Subcutaneous adipose tissue (tissue), 4 donors: ENCODE data around the gene SOHLH1. TPM values are rescaled to one million over a fixed set of nuclear protein-coding genes. Genes with fewer than 3 reads are reported as not detected.

Experiments used
- total RNA-seq, 4 donors: library from RNA; depleted of rRNA; stranded (reverse); fragments of >200 nt; gene quantifications; one replicate each; pipeline ENCODE4 v1.1.0, GENCODE V29; 2016
- TF ChIP-seq, protein P1 (sequence below): fragments of 450-650 bp; IDR thresholded peaks from one replicate; pipeline ENCODE4 v1.5.1; 2016; ENCODE audit warnings: low read depth, mild to moderate bottlenecking, control low read depth, antibody characterized with exemption, moderate library complexity

SOHLH1 gene
- total RNA-seq, 4 donors from 2014 or later = not detected

GRCh38 chr9:135649508-135649907, 49.8 kb downstream of the SOHLH1 start:
- TF ChIP-seq, protein P1, sequence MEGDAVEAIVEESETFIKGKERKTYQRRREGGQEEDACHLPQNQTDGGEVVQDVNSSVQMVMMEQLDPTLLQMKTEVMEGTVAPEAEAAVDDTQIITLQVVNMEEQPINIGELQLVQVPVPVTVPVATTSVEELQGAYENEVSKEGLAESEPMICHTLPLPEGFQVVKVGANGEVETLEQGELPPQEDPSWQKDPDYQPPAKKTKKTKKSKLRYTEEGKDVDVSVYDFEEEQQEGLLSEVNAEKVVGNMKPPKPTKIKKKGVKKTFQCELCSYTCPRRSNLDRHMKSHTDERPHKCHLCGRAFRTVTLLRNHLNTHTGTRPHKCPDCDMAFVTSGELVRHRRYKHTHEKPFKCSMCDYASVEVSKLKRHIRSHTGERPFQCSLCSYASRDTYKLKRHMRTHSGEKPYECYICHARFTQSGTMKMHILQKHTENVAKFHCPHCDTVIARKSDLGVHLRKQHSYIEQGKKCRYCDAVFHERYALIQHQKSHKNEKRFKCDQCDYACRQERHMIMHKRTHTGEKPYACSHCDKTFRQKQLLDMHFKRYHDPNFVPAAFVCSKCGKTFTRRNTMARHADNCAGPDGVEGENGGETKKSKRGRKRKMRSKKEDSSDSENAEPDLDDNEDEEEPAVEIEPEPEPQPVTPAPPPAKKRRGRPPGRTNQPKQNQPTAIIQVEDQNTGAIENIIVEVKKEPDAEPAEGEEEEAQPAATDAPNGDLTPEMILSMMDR = no peak

DNA sequence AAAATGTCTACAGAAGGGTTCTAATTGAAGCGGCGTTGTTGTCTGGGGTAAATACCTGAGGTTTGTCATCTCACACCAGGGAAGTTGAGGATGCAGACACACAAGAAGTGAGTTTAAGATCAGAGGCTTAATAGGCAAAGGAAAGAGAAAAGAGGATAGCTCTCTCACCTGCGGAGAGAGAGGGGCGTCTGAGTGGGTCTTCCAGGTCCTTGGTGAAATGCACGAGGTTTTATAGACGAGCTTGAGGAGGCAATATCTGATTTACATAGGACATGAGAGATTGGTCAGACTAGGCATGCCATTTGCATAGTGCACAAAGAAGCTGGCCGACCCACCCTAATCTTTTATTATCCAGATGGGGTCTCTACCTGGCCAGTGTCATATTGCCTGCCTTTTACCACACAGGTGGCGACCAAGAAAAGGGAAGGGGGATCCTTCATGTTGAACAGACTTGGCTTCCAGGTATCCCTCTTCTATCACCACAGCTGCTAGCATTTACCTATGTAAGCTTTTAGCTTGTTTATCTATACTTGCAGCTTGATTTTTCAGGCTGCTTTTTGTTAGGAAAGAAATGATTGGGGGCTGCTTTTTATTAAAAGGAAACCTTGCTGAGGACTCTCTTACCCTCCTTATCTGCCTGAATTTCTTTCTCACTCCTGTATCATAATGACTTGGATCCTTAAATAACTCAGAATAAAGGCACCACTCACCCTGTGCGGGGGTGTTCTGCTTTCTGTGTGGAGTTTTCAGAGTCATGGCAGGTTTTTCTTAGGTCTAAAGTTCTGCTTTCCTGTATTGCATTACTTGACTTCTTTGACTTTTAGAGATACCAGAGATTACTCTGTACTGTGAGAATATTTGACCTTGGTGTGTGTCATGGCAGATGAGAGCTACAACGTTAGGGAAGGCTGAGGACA, 50.5 kb downstream of the SOHLH1 start:
- TF ChIP-seq, protein P1 = no peak

DNA sequence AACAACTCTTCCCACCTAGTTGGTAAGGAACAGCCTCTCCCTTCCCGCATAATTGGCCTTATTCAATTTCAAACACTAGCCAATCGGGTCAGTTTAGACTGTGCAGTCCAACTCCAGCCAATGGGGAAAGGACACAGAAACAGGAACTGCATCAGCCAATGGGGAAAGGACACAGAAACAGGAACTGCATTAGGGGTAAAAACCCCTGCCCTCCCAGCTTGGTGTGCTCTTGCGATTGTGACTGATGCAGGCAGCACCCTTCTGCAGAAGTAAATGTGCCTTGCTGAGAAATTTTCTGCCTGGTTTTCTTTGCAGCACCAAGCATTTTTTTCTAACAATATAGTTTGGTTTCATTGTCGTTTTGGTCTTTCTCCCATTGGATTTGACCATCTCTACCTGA, 51.4 kb downstream of the SOHLH1 start:
- TF ChIP-seq, protein P1 = no peak

GRCh38 chr9:135644631-135645218, 54.6 kb downstream of the SOHLH1 start:
- TF ChIP-seq, protein P1 = no peak

Other genes with a start within 250 kb of the SOHLH1 start
- gene PPP1R26, start 219.7 kb downstream of the SOHLH1 start, total RNA-seq = 10 to 100 TPM in 2 of 4 donors, 1 to 10 TPM in 2; 5.1 to 16.0 (median 11.1) TPM
- gene MRPS2, start 198.8 kb downstream of the SOHLH1 start, total RNA-seq = 10 to 100 TPM; 20.9 to 26.6 (median 23.3) TPM
- gene LCN1, start 178.0 kb downstream of the SOHLH1 start, total RNA-seq = not detected
- not detected for gene OBP2A, start 153.4 kb downstream of the SOHLH1 start, total RNA-seq
- gene PAEP, start 137.7 kb downstream of the SOHLH1 start, total RNA-seq = not detected
- gene GLT6D1, start 59.9 kb downstream of the SOHLH1 start, total RNA-seq = not detected
- not detected for gene LCN9, start 36.2 kb downstream of the SOHLH1 start, total RNA-seq
- gene KCNT1, start 2.7 kb upstream of the SOHLH1 start, total RNA-seq = under 1 TPM in 2 of 4 donors, not detected in 2; 0.33 to 0.51 TPM
- 10 to 100 TPM; 23.6 to 35.0 (median 24.1) TPM for gene CAMSAP1, start 208.1 kb upstream of the SOHLH1 start, total RNA-seq